ENCODE results near the gene SMIM14.

- TF ChIP-seq TAF1 (IDR thresholded peaks at IDR 0.05; ENCODE audit: low read depth) = no peak
- no peak for TF ChIP-seq MAX (IDR thresholded peaks at IDR 0.05)
- TF ChIP-seq YY1 (IDR thresholded peaks at IDR 0.05; ENCODE audit: low read depth) = no peak
- no peak for TF ChIP-seq FOXM1 (IDR thresholded peaks at IDR 0.05; ENCODE audit: borderline replicate concordance, low read depth)
Measured at GRCh38 chr4:39514888-39515401, 123.7 kb downstream of the SMIM14 start.
